HepG2 (cell line): Measurements from ENCODE around the gene PSMD3. TPM values are rescaled to one million over a fixed set of nuclear protein-coding genes. Genes with fewer than 3 reads are reported as not detected.

Experiments used
- AGO2 ChIP-seq: fragments of 200-400 bp; formaldehyde crosslinking; optimal IDR thresholded peaks from 2 replicates; pipeline ENCODE3; 2017; ENCODE audit warnings: mild to moderate bottlenecking, low read depth, low read length, moderate library complexity
- CREB3 ChIP-seq: sonication (generic); formaldehyde crosslinking; IDR thresholded peaks from 2 replicates; pipeline ENCODE4 v1.5.0; 2020; ENCODE audit warnings: missing genetic modification reagents
- GMEB1 ChIP-seq: sonication (generic); formaldehyde crosslinking; IDR thresholded peaks from 2 replicates; pipeline ENCODE4 v1.5.1; 2020; ENCODE audit warnings: missing genetic modification reagents, mild to moderate bottlenecking, borderline replicate concordance
- MBD4 ChIP-seq: IDR thresholded peaks from 2 replicates; pipeline ENCODE4 v1.6.1; 2012; ENCODE audit warnings: low read length, inconsistent platforms, borderline replicate concordance
- MNT ChIP-seq: fragments of 450-650 bp; IDR thresholded peaks from 2 replicates; pipeline ENCODE4 v1.6.1; 2016
- MXD1 ChIP-seq: sonication (generic); formaldehyde crosslinking; IDR thresholded peaks from 2 replicates; pipeline ENCODE4 v1.4.0; 2020; ENCODE audit warnings: mild to moderate bottlenecking, missing genetic modification reagents
- NFE2 ChIP-seq: sonication (generic); formaldehyde crosslinking; IDR thresholded peaks from 2 replicates; pipeline ENCODE4 v1.4.0; 2020; ENCODE audit warnings: missing genetic modification reagents
- PATZ1 ChIP-seq: sonication (generic); formaldehyde crosslinking; IDR thresholded peaks from 2 replicates; pipeline ENCODE4 v1.4.0; 2020; ENCODE audit warnings: missing genetic modification reagents
- PTBP1 ChIP-seq: fragments of 200-400 bp; formaldehyde crosslinking; IDR thresholded peaks from 2 replicates; pipeline ENCODE4 v1.6.1; 2018; ENCODE audit warnings: low read length, low read depth; ENCODE audit not compliant: poor library complexity, severe bottlenecking
- SALL1 ChIP-seq: sonication (generic); formaldehyde crosslinking; IDR thresholded peaks from 2 replicates; pipeline ENCODE4 v1.8.0; 2022; ENCODE audit warnings: mild to moderate bottlenecking, missing genetic modification reagents
- SMAD3 ChIP-seq: sonication (generic); formaldehyde crosslinking; IDR thresholded peaks from 2 replicates; pipeline ENCODE4 v1.4.0; 2020; ENCODE audit warnings: missing genetic modification reagents
- SMARCC2 ChIP-seq: fragments of 450-650 bp; IDR thresholded peaks from 2 replicates; pipeline ENCODE4 v1.6.1; 2017; ENCODE audit warnings: antibody characterized with exemption, mild to moderate bottlenecking
- TFDP1 ChIP-seq: IDR thresholded peaks from 2 replicates; pipeline ENCODE4 v1.6.1; 2016; ENCODE audit warnings: missing compliant biosample characterization, missing genetic modification reagents, borderline replicate concordance
- ZBTB42 ChIP-seq: sonication (generic); formaldehyde crosslinking; IDR thresholded peaks from 2 replicates; pipeline ENCODE4 v1.5.0; 2020; ENCODE audit warnings: mild to moderate bottlenecking, missing genetic modification reagents
- ZFP36L1 ChIP-seq: sonication (generic); formaldehyde crosslinking; IDR thresholded peaks from 2 replicates; pipeline ENCODE4 v1.8.0; 2022; ENCODE audit warnings: mild to moderate bottlenecking, missing genetic modification reagents, moderate library complexity
- ZFP62 ChIP-seq: sonication (generic); formaldehyde crosslinking; IDR thresholded peaks from 2 replicates; pipeline ENCODE4 v1.4.0; 2020; ENCODE audit warnings: missing genetic modification reagents
- ZKSCAN8 ChIP-seq: IDR thresholded peaks from 2 replicates; pipeline ENCODE4 v1.6.1; 2016; ENCODE audit warnings: borderline replicate concordance, missing genetic modification reagents, missing compliant biosample characterization
- ZNF10 ChIP-seq: sonication (generic); formaldehyde crosslinking; IDR thresholded peaks from 2 replicates; pipeline ENCODE4 v1.4.0; 2020; ENCODE audit warnings: mild to moderate bottlenecking, low read depth, missing genetic modification reagents, borderline replicate concordance
- ZNF225 ChIP-seq: sonication (generic); formaldehyde crosslinking; IDR thresholded peaks from 2 replicates; pipeline ENCODE4 v1.4.0; 2020; ENCODE audit warnings: mild to moderate bottlenecking, missing genetic modification reagents
- ZNF563 ChIP-seq: sonication (generic); formaldehyde crosslinking; IDR thresholded peaks from 2 replicates; pipeline ENCODE4 v1.8.0; 2022; ENCODE audit warnings: mild to moderate bottlenecking, moderate library complexity, missing genetic modification reagents
- ZNF570 ChIP-seq: sonication (generic); formaldehyde crosslinking; IDR thresholded peaks from 2 replicates; pipeline ENCODE4 v1.4.0; 2020; ENCODE audit warnings: mild to moderate bottlenecking, missing genetic modification reagents, borderline replicate concordance
- ZNF616 ChIP-seq: sonication (generic); formaldehyde crosslinking; IDR thresholded peaks from 2 replicates; pipeline ENCODE4 v1.5.0; 2020; ENCODE audit warnings: low read depth, mild to moderate bottlenecking, missing genetic modification reagents
- ZNF672 ChIP-seq: sonication (generic); formaldehyde crosslinking; IDR thresholded peaks from 2 replicates; pipeline ENCODE4 v1.8.1; 2022; ENCODE audit warnings: missing genetic modification reagents
- polyA plus RNA-seq, 8 experiments: library from polyadenylated mRNA; depleted of rRNA in 3 of 8; stranded (reverse) in 7 of 8; unstranded in 1 of 8; fragments of >200 nt; fragmentation: Illumina TruSeq in 4 of 8; extraction: Trizol in 4 of 8; gene quantifications; 2 replicates each; pipeline versions ENCODE4 v1.2.1 to v1.2.3, GENCODE V29; 2011 to 2016; ENCODE audit warnings: low read depth in 4 of 8, missing spikeins in 1 of 8, mixed read lengths in 1 of 8; ENCODE audit not compliant: insufficient read depth in 1 of 8
- total RNA-seq, 5 experiments: library from RNA; depleted of rRNA; stranded (reverse); fragments of >200 nt; fragmentation: Illumina TruSeq; extraction: Trizol; gene quantifications; 2 replicates each; pipeline ENCODE4 v1.2.3, GENCODE V29; 2016; ENCODE audit warnings: low read depth in 1 of 5

PSMD3 gene
- total and polyA plus RNA-seq, 2 of the 13 experiments (the other 11 are each of a cell fraction or from before 2014, with no cell fraction given) = 97.4 to 146 TPM

GRCh38 chr17:40038882-40039513, 58.4 kb downstream of the PSMD3 start (continued):
- TF ChIP-seq MXD1 (no peak), ZNF225 (CRISPR knock-in tag) (no peak), NFE2 (CRISPR knock-in tag) (no peak), CREB3 (CRISPR knock-in tag) (no peak), ZNF563 (CRISPR knock-in tag) (no peak; the same call in 1 of the 2 replicates), ZFP62 (CRISPR knock-in tag) (no peak), ZKSCAN8 (CRISPR knock-in tag) (no peak), ZBTB42 (no peak), PATZ1 (0 out of 2 replicates have a peak, but pooled peaks have one; percentile 25), ZNF10 (CRISPR knock-in tag) (no peak), GMEB1 (CRISPR knock-in tag) (no peak), PTBP1 (no peak), ZNF570 (no peak), MNT (no peak), ZNF616 (CRISPR knock-in tag) (no peak), TFDP1 (CRISPR knock-in tag) (no peak; the same call in 1 of the 2 replicates), ZNF672 (CRISPR knock-in tag) (no peak), SALL1 (CRISPR knock-in tag) (0 out of 2 replicates have a peak, but pooled peaks have one; percentile 33), ZFP36L1 (CRISPR knock-in tag) (no peak), SMARCC2 (no peak), MBD4 (no peak), AGO2 (no peak), SMAD3 (CRISPR knock-in tag) (no peak)
